HG03432 (cell line): ENCODE data around the gene MTSS2.
"Not testable (repeated sequence)": the region's sequence is repeated elsewhere in the genome, so short reads cannot be mapped to it uniquely, and the experiment has no call there.

Experiments used
- ATAC-seq: cut with Tn5 transposase; IDR thresholded peaks from one replicate; pipeline ENCODE4 v1.9.1; 2021; ENCODE audit warnings: mild to moderate bottlenecking, moderate library complexity; ENCODE audit not compliant: unreplicated experiment

The MTSS2 gene

DNA sequence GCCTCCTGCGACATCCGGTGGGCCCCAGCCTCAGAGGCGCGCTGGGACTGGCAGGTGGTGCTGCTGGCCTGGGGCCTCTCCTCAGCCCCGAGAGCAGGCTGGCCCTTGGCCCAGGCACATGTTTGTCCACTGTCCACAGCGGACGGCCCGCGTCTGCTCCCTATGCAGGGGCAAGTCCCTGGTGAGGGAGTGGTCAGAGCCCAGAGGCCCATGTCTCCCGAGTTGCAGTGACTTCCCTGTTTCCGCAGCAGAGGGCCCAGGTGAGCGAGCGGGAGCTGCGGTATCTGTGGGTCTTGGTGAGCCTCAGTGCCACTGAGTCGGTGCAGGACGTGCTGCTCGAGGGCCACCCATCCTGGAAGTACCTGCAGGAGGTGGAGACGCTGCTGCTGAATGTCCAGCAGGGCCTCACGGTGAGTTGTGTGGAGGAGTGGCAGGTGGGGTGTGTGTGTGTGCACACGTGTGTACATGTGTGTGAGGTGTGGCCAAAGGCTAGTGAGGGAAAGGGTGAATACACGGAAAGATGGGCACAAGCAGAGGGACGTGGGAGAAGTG, 29.1 kb downstream of the MTSS2 start:
- ATAC-seq = no peak

DNA sequence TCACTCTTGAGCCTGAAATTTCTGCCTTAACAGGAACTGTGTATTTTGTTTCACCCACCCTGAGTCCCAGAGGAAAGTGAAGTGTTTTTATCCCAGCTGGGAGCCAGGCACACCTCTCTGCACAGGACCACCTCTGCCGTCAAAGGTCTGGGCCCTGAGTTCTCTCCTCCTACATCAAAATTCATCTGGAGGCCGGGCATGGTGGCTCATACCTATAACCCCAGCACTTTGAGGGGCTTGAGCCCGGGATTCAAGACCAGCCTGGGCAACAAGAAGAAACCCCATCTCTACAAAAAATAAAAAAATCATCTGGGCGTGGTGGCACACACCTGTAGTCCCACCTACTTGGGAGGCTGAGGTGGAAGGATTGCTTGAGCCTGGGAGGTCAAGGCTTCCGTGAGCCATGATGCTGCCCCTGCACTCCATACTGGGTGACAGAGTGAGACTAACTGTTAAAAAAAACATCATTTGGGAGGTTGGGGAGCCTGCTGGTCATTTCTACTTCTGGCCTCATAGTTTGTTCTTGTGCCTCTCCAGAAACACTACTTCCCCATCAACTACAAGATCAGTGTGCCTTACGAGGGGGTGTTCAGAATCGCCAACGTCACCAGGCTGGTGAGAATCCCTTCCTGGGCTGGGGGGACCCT, 29.7 kb downstream of the MTSS2 start:
- no peak for ATAC-seq

DNA sequence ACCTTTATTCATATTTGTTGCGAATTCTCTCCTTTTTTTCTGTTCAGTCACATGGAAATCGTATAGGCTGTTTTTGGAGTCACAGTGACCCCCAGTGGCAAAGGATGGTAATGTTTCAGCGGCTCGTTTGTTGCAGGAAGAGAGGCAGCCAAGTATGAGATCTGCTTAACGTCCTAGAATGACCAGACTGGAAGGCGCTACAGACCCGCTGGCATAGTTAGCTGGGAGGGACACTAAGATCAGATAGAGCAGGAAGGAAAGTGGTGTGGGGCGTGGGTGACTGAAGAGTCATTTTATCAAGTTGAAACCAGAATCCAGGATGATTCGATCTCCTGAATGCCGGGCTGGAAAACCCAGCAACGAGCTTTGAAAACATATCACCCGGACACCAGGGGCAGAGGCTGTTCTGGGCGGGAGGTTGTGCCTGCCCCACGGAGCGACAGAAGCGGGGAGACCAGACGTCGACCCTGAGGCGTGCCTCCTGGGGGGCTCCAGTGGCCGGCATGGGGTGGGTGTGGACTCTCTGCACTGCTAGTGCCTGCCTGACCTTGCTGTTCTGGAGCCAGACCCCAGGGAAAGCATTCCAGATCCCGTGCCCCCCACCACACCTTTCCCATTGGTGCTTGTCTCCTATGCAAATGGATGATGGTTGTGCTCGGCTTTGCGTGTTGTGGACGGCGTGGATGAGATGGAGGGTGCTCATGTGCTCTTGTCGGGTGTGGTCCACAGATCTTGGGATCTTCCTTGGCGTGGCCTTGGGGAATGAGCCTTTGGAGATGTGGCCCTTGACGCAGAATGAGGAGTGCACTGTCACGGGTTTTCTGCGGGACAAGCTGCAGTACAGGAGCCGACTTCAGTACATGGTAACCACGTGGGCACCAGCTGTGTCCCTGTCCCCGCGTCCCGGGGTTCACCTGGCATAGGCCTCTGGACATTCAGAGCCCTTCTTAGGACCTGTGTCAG, 31.8 kb downstream of the MTSS2 start:
- no peak for ATAC-seq

DNA sequence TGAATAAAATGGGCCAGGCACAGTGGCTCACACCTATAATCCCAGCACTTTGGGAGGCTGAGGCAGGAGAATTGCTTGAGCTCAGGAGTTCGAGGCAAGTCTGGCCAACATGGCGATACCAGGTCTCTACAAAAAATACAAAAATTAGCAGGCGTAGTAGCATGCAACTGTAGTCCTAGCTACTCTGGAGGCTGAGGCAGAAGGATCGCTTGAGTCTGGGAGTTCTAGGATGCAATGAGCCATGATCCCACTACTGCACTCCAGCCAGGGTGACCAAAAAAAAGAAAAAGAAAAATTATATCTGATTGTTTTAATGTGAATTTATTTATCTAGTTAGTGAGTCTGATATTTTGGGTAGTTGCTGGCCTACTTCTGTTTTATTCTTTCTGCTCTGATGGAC, 32.4 kb downstream of the MTSS2 start:
- no peak for ATAC-seq

DNA sequence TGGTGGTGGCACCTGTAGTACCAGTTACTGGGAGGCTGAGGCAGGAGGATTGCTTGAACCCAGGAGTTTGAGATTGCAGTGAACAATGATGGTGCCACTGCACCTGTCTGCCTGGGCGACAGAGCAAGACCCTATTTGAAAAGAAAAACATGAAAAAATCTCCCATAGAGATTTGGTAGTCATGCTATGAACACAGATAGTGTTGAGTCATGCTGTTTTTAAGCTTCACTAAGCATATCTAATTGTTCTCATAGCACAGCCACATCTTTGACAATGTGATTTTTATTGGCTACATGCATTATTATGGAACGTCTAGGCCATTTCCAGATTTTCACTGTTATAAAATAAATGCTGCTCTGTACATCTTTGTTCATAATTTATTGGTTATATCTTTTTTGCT, 33.5 kb downstream of the MTSS2 start:
- ATAC-seq = no peak

DNA sequence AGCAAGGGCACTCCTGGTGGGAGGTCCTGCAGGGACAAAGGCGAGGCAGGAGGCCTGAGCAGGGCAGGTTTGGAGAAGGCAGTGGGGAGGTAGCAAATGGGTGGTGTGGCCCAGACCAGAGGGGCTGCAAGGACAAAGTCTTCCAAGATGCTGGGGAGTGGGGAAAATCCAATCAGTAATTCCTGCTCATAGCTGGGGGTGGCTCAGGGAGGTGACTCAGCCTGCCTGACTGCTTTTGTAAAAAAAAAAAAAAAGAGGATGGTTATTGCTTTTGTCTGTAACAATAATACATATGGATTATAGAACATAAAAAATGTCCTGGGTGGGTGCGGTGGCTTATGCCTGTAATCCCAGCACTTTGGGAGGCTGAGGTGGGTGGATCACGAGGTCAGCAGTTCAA, 34.3 kb downstream of the MTSS2 start:
- no peak for ATAC-seq

DNA sequence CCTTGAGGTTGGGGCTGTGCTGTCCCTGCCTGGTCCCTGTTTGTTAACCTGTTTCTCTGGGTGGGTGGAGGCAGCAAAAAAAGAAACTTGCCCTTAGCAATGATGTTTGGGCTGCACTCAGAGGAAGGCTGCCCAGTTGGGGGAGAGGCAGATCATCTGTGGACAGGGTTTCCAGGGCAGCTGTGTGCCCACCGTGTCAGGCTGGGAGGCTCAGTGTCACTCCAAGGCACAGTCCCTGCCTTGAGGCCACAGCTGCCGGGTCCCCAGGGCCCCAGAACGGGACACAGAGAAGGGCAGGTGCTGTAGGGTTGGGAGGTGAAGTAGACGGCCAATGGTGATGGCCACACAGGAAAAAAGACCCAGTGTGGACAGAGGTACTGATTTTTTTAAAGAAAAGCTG, 35.6 kb downstream of the MTSS2 start:
- ATAC-seq = no peak

DNA sequence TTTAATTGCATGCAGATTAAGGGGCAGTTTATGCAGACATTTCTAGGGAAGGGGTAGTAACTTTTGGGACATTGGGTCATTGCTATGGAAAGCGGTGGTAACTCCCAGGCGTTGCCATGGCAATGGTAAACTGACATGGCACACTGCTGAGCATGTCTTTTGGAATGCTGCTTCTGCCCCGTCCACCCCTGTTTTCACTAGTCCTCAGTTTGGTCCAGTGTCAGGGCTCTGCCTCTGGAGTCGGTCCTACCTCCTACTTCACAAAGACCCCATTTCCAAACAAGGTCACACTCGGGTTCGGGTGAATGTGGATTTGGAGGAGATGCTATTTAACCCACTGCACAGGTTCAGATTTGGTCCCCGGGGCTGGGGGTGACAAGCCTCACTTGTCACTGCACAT, 36.6 kb downstream of the MTSS2 start:
- ATAC-seq = no peak

DNA sequence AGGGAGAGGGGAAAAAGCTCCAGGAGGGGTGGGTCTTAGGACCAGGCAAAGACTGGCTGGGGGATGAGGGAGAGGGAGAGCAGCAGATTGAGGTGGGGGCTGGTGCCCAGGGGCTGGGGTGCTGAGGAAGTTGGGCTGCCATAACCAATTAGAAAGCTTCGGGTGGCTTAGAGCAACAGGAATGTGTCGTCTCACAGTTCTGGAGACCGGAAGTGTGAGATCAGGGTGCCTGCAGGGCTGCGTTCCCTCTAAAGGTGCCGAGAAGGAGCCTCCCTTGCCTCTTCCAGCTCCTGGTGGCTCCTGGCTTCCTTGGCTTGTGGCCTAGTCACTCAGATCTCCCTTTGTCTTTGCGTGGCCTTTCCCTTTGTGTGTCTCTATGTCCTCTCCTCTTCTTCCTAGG, 37.2 kb downstream of the MTSS2 start:
- no peak for ATAC-seq

DNA sequence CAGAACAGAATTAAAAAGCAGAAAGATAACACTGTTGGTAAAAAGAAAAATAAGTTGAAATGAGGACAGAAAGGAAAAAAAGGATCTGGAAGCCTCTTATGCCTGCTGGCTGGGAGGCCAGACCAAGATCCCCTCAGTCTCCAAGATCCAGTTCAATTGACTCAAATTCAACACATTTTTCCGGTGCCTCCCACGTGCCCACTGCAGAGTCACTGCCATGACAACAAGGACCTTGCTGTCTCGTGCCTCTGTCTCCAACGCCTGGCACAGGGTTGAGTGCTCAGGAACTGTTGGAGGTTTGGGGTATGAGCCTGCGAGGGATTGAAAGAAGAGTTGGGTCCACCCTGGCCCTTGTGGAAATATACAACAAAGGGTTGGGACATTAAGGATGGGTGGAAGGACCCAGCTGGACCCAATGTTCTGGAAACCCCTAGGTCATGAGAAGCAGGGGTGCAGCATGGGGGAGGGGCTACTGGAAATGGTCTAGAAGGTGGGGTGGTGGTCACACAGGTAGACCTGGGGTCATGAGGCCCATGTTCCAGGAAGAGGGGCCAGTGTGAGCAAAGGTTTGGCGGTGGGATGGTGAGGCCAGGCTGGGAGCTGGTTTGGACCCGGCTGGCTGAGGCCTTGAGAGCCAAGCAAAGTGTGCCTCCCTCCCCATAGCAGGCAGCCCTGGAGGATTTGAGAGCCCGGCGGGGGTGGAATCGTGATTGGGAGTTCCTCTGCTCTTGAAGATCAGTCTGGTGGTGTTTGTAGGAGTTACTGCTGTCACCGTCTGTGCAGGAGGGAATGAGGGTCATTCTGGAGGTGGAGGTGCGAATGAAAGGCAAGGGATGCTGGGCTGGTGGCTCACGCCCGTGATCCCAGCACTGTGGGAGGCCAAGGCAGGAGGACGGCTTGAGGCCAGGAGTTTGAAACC, 38.2 kb downstream of the MTSS2 start:
- no peak for ATAC-seq

DNA sequence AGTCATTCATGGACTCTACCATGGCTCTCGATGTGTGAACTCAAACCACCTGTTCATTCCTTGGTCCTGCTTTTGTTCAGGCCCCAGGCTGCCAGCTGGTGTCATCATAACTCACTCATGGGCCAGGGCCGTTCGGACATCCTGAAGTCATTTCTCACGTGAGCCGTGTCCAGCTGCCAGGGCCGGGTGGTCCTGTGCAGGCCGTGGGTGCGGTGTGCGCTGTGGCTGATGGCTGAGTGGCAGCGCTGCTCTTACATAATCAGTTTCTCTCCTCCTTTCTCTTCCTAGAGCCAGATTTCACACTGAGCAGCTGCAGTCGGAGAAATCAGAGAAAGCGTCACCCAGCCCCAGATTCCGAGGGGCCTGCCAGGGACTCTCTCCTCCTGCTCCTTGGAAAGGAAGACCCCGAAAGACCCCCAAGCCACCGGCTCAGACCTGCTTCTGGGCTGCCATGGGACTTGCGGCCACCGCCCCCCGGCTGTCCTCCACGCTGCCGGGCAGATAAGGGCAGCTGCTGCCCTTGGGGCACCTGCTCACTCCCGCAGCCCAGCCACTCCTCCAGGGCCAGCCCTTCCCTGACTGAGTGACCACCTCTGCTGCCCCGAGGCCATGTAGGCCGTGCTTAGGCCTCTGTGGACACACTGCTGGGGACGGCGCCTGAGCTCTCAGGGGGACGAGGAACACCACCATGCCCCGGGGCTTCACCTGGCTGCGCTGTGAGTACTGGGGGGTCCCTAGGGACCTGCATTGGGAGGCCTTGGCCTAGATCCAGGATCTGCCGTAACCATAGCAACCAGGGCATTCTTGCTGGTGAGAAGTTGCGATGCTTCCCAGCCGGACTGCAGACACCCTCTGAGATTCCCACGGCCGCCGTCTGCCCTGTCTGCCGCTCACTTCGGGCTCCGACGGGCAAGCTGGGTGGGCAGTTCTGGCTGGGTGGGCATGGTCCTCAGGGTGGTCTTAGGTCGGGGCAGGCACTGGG, 39.3 kb downstream of the MTSS2 start, which contains the start of gene IL34:
Gene IL34, plus strand, starts transcription at position 300 of the 982 bp plus-strand sequence. Its CDS starts 389 bp downstream, at position 689.
- no peak for ATAC-seq

DNA sequence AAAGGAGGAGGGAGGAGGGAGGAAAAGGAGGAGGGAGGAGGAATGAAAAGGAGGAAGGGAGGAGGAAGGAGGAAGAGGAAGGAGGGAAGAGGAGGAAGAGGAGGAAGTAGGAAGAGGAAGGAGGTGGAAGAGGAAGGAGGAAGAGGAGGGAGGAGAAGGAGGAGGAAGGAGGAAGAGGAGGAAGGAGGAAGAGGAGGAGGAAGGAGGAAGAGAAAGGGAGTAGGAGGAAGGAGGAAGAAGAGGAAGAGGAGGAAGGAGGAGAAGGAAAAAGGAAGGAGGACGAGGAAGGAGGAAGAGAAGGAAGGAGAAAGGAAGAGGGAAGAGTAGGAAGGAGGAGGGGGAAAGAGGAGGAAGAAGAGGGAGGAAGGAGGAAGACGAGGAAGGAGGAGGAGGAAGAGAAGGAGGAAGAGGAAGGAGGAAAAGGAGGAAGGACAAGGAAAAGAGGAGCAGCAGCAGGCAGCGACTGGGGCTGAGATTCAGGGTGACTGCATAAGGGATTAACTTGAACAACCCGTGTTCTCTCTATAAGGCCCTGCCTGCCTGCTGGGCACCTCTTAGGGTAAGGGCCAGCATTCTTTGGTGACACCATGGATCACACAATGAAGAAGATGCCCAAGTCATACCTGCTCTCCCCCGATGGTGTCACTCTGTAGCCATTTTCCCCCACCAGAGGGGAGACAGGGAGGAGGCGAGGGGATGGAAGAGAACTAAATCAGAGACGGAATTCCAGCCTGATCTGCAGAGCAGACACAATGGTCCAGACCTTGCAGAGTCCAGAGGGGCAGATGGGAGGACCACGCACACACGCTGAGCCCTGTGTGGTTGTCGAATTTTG, 40.9 kb downstream of the MTSS2 start:
- no peak for ATAC-seq

DNA sequence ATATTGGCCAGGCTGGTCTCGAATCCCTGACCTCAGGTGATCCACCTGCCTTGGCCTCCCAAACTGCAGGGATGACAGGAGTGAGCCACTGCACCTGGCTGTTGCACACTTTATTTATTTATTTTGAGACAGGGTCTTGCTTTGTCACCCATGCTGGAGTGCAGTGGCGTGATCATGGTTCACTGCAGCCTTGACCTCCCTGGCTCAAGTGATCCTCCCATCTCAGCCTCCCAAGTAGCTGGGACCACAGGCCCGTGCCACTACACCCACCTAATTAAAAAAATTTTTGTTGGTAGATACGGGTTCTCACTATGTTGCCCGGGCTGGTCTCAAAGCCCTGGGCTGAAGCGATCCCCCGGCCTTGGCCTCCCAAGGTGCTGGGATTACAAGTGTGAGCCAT, 42.6 kb downstream of the MTSS2 start:
- not testable (repeated sequence) for ATAC-seq

DNA sequence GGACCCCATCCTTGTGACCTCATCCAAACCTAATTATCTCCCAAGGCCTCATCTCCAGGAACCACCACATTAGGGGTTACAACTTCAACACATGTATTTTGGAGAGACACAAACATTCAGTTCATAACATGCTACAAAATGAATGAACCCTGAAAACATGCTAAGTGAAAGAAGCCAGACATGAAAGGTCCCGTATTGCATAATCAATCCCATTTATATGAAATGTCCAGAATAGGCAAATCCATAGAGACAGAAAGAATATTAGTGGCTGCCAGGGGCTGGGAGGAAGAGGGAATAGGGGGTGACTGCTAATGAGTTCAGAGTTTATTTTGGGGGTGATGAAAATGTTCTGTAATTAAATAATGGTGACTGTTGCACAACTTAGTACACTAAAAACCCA, 43.2 kb downstream of the MTSS2 start:
- no peak for ATAC-seq

DNA sequence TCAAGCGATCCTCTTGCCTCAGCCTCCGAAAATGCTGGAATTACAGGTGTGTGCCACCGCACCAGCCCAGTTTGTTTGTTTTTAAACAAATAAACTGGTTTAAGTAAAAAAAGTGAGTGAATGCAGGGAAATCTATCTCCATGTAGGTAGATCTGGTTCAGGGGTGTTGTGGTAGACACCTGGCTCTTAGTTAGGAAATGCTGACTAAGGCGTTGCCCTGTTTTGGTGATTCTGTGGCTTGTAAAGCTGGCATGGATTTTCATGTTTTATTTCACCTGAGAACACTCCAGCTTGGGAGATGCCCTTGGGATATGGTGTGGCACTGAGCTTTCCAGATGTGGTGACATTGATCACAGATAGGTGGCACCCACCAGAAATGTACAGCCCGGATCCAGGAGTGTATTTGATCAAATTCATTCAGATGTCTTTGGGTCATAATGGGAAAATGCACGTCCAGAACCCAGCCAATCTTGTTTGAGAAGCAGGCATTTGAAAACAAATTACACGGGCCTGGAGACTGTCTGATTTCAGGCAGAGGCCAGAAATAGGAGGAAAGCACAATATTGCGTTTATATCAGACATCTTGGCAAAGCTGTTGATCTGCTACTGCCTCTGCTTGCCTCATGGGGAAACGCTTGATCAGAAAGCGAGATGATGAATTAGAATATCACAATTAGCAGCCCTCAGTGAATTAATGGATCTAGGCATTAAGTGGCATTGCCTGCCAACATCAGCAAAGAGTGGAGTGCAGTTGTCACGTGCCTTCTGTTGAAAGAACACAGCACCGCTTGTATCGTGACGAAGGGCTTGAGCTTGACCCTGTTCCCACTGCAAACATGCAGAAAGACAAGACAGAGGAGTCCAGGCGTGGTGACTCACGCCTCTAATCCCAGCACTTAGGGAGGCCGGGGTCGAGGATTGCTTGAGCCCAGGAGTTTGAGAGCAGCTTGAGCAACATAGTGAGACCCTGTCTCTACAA, 46.8 kb downstream of the MTSS2 start:
- no peak for ATAC-seq
